ENCODE data around the gene NKAIN1.

Gene NKAIN1

DNA sequence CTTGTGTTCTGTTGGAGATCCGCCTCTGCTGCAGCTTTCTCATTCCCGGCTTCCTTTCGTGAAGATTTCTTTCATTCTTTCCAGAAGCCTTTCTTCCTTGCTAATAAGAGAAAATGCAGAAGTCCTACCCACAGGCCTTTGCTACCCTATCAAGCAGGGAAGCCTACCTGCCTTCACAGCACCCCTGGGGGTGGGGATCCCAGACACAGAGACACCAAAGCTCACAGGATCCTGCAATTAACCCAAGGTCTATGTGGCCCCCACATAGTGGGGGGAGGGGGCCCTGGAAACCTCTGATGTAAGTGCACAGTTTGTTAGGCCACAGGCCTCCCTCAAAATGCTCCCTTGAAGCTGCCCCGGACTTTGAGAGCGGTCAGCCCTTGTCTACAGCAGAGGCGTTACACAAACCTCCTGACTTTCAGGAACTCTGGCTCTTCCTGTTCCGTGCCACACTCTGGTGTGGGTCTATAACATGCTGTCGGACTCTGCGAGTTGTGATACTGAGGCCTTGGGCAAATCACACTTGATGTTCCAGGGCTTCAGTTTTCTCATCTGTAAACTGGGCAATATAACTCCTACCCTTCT is 31.2 kb downstream of the NKAIN1 start:
- Histone ChIP-seq H3K23ac (ENCODE audit: low read length) (no peak overlapping the region), H3K27me3 (ENCODE audit: insufficient read depth, low read length, poor library complexity) (no peaks in the 10 kb centered on the region), H3K4me1 (ENCODE audit: control insufficient read depth, low read depth, low read length) (no peaks in the 10 kb centered on the region), H3K36me3 (ENCODE audit: control insufficient read depth, insufficient read depth, low read length) (no peaks in the 10 kb centered on the region), H2BK15ac (replicated peaks; ENCODE audit: low read depth) (no peak overlapping the region), H4K8ac (ENCODE audit: low read depth, low read length) (no peak overlapping the region), H3K18ac (ENCODE audit: low read length) (no peak overlapping the region), H3K79me1 (ENCODE audit: low read length) (no peaks in the 10 kb centered on the region), H3K9ac (ENCODE audit: low read length) (no peak overlapping the region), H3K79me2 (ENCODE audit: control insufficient read depth, insufficient read depth, low read length) (no peaks in the 10 kb centered on the region), H4K5ac (ENCODE audit: low read length) (no peak overlapping the region), H2BK120ac (ENCODE audit: low read depth, low read length) (no peak overlapping the region), H3K4me2 (ENCODE audit: low read length) (no peak overlapping the region), H3K4me3 (ENCODE audit: low read length) (no peak overlapping the region), H3K56ac (ENCODE audit: low read length) (no peak overlapping the region), H2AK5ac (ENCODE audit: low read length) (no peak overlapping the region), H3K4ac (ENCODE audit: low read depth, low read length) (no peak overlapping the region), H2BK5ac (ENCODE audit: low read length) (no peak overlapping the region), H3K27ac (ENCODE audit: low read depth, low read length) (no peak overlapping the region)
- no CpG with 5 or more reads among the region's 9 CpGs for WGBS (ENCODE audit: extremely low coverage, insufficient coverage, low lambda C conversion rate)
- no peak for DNase-seq

DNA sequence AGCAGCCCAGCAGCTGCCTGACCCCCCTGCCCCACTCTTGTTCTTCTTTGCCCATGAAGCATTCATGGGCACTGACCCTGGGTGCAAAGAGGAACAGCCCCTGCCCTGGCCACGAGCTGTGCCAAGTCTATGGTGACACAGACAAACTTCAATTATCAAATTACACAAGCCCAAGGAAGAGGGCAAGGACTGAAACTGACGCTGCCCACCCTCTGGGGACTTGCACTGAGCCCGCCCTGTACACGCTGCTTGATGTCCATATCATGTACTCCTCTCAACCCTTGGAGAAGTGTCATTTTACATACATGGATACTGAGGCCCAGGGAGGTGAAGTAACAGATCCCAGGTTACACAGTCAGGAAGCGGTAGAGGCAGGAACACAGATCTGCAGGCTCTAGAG is 32.1 kb downstream of the NKAIN1 start:
- no peak overlapping the region for H3K23ac ChIP-seq (ENCODE audit: low read length)
- H3K4me3 ChIP-seq (ENCODE audit: low read length), result no peak overlapping the region
- no peaks in the 10 kb centered on the region for H3K4me1 ChIP-seq (ENCODE audit: control insufficient read depth, low read depth, low read length)
- H3K4ac ChIP-seq (ENCODE audit: low read depth, low read length), result no peak overlapping the region
- H2BK120ac ChIP-seq (ENCODE audit: low read depth, low read length), result no peak overlapping the region
- no peak overlapping the region for H4K8ac ChIP-seq (ENCODE audit: low read depth, low read length)
- H3K79me1 ChIP-seq (ENCODE audit: low read length), result no peaks in the 10 kb centered on the region
- H3K4me2 ChIP-seq (ENCODE audit: low read length), result no peak overlapping the region
- no peak for DNase-seq
- no peak overlapping the region for H2BK5ac ChIP-seq (ENCODE audit: low read length)
- H3K27me3 ChIP-seq (ENCODE audit: insufficient read depth, low read length, poor library complexity), result no peaks in the 10 kb centered on the region
- no peak overlapping the region for H2BK15ac ChIP-seq (replicated peaks; ENCODE audit: low read depth)
- WGBS (ENCODE audit: extremely low coverage, insufficient coverage, low lambda C conversion rate), result no CpG with 5 or more reads among the region's 5 CpGs
- H3K36me3 ChIP-seq (ENCODE audit: control insufficient read depth, insufficient read depth, low read length), result no peaks in the 10 kb centered on the region
- no peak overlapping the region for H3K27ac ChIP-seq (ENCODE audit: low read depth, low read length)
- no peak overlapping the region for H3K18ac ChIP-seq (ENCODE audit: low read length)
- H3K9ac ChIP-seq (ENCODE audit: low read length), result no peak overlapping the region
- no peaks in the 10 kb centered on the region for H3K79me2 ChIP-seq (ENCODE audit: control insufficient read depth, insufficient read depth, low read length)
- no peak overlapping the region for H2AK5ac ChIP-seq (ENCODE audit: low read length)
- H4K5ac ChIP-seq (ENCODE audit: low read length), result no peak overlapping the region
- H3K56ac ChIP-seq (ENCODE audit: low read length), result no peak overlapping the region

DNA sequence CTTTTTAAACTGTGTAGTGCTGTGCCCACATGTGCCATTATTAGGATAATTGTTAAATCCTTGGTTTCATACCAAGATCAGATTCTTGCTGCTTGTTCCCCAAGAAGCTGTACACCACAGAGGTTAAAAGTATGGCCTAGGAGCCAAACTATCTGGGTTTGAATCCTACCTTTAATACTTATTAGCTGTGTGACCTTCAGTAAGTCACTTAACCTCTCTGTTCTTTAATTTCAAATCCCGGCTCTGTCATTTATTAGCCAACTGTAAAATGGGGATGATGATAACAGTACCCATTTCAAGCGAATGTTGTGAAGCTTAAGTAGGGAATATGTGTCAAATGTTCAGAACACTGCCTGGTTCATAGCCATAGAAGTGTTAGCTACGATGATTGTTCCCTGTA is 32.6 kb downstream of the NKAIN1 start:
- Histone ChIP-seq H3K27ac (ENCODE audit: low read depth, low read length) (no peak overlapping the region), H3K27me3 (ENCODE audit: insufficient read depth, low read length, poor library complexity) (no peaks in the 10 kb centered on the region), H2BK5ac (ENCODE audit: low read length) (no peak overlapping the region), H2AK5ac (ENCODE audit: low read length) (no peak overlapping the region), H3K4me1 (ENCODE audit: control insufficient read depth, low read depth, low read length) (no peaks in the 10 kb centered on the region), H3K36me3 (ENCODE audit: control insufficient read depth, insufficient read depth, low read length) (no peaks in the 10 kb centered on the region), H3K4me2 (ENCODE audit: low read length) (no peak overlapping the region), H4K8ac (ENCODE audit: low read depth, low read length) (no peak overlapping the region), H2BK15ac (replicated peaks; ENCODE audit: low read depth) (no peak overlapping the region), H3K56ac (ENCODE audit: low read length) (no peak overlapping the region), H3K4ac (ENCODE audit: low read depth, low read length) (no peak overlapping the region), H3K4me3 (ENCODE audit: low read length) (no peak overlapping the region), H3K23ac (ENCODE audit: low read length) (no peak overlapping the region), H3K18ac (ENCODE audit: low read length) (no peak overlapping the region), H3K9ac (ENCODE audit: low read length) (no peak overlapping the region), H4K5ac (ENCODE audit: low read length) (no peak overlapping the region), H2BK120ac (ENCODE audit: low read depth, low read length) (no peak overlapping the region), H3K79me1 (ENCODE audit: low read length) (no peaks in the 10 kb centered on the region), H3K79me2 (ENCODE audit: control insufficient read depth, insufficient read depth, low read length) (no peaks in the 10 kb centered on the region)
- DNase-seq, result no peak
- WGBS (ENCODE audit: extremely low coverage, insufficient coverage, low lambda C conversion rate), result no CpG with 5 or more reads among the region's 3 CpGs

DNA sequence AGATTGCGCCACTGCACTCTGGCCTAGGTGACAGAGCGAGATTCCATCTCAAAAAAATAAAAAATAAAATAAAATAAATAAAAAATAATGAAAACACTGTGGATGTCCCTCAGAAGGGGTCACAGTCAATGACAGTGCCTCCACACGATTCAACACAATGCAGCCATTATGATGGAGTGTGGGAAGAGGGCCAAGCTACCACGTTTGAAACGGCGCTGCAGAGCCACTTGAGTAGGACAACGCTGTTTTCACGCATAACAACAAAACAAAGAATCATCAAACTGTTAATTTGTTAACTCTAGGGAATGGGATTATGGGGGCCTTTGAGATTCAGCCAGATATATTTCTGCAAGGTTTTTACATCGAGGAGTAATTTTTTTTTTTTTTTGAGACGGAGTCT is 36.5 kb downstream of the NKAIN1 start:
- H3K4me2 ChIP-seq (ENCODE audit: low read length), result no peak overlapping the region
- H2AK5ac ChIP-seq (ENCODE audit: low read length), result no peak overlapping the region
- H2BK15ac ChIP-seq (replicated peaks; ENCODE audit: low read depth), result no peak overlapping the region
- H4K5ac ChIP-seq (ENCODE audit: low read length), result no peak overlapping the region
- no peaks in the 10 kb centered on the region for H3K79me2 ChIP-seq (ENCODE audit: control insufficient read depth, insufficient read depth, low read length)
- H3K23ac ChIP-seq (ENCODE audit: low read length), result no peak overlapping the region
- no peak overlapping the region for H3K18ac ChIP-seq (ENCODE audit: low read length)
- H3K56ac ChIP-seq (ENCODE audit: low read length), result no peak overlapping the region
- H3K4me3 ChIP-seq (ENCODE audit: low read length), result no peak overlapping the region
- H3K27ac ChIP-seq (ENCODE audit: low read depth, low read length), result no peak overlapping the region
- no peak overlapping the region for H3K9ac ChIP-seq (ENCODE audit: low read length)
- H3K36me3 ChIP-seq (ENCODE audit: control insufficient read depth, insufficient read depth, low read length), result no peaks in the 10 kb centered on the region
- no peak overlapping the region for H2BK5ac ChIP-seq (ENCODE audit: low read length)
- no CpG with 5 or more reads among the region's 10 CpGs for WGBS (ENCODE audit: extremely low coverage, insufficient coverage, low lambda C conversion rate)
- H3K4ac ChIP-seq (ENCODE audit: low read depth, low read length), result no peak overlapping the region
- H3K27me3 ChIP-seq (ENCODE audit: insufficient read depth, low read length, poor library complexity), result no peaks in the 10 kb centered on the region
- H2BK120ac ChIP-seq (ENCODE audit: low read depth, low read length), result no peak overlapping the region
- no peak overlapping the region for H4K8ac ChIP-seq (ENCODE audit: low read depth, low read length)
- H3K79me1 ChIP-seq (ENCODE audit: low read length), result no peaks in the 10 kb centered on the region
- no peak for DNase-seq
- H3K4me1 ChIP-seq (ENCODE audit: control insufficient read depth, low read depth, low read length), result peaks cover 3% of the 10 kb centered on the region

DNA sequence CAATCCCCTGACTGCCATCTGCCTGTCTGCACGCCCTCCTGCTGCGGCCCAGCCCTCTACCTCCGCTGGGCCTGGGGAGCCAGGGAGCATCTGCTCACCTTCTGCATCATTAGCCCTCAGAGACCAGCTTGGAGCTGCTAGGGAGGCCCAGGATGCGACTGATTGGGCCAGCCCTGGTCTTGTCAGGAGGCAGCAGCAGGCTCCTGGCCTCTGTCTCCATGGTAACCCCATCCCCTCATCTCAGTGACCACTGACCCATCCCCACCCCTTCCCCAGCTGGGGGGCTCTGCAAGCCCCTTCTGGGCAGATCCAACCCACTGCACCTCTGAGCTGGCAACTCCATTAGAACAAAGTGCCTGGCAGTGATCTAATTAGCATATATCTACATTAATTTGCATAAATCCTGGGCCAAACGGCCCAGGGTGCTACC is 37.7 kb downstream of the NKAIN1 start:
- no peak overlapping the region for H3K4me2 ChIP-seq (ENCODE audit: low read length)
- H3K36me3 ChIP-seq (ENCODE audit: control insufficient read depth, insufficient read depth, low read length), result no peaks in the 10 kb centered on the region
- no peak overlapping the region for H3K18ac ChIP-seq (ENCODE audit: low read length)
- no peak overlapping the region for H3K9ac ChIP-seq (ENCODE audit: low read length)
- no peak overlapping the region for H2BK120ac ChIP-seq (ENCODE audit: low read depth, low read length)
- DNase-seq, result no peak
- no peak overlapping the region for H3K56ac ChIP-seq (ENCODE audit: low read length)
- H3K4ac ChIP-seq (ENCODE audit: low read depth, low read length), result no peak overlapping the region
- no peaks in the 10 kb centered on the region for H3K79me1 ChIP-seq (ENCODE audit: low read length)
- H3K23ac ChIP-seq (ENCODE audit: low read length), result no peak overlapping the region
- no peak overlapping the region for H2AK5ac ChIP-seq (ENCODE audit: low read length)
- H3K27ac ChIP-seq (ENCODE audit: low read depth, low read length), result no peak overlapping the region
- no peak overlapping the region for H2BK5ac ChIP-seq (ENCODE audit: low read length)
- no peaks in the 10 kb centered on the region for H3K27me3 ChIP-seq (ENCODE audit: insufficient read depth, low read length, poor library complexity)
- peaks cover 3% of the 10 kb centered on the region for H3K4me1 ChIP-seq (ENCODE audit: control insufficient read depth, low read depth, low read length)
- H4K8ac ChIP-seq (ENCODE audit: low read depth, low read length), result no peak overlapping the region
- WGBS (ENCODE audit: extremely low coverage, insufficient coverage, low lambda C conversion rate), result no CpG with 5 or more reads among the region's 5 CpGs
- no peak overlapping the region for H2BK15ac ChIP-seq (replicated peaks; ENCODE audit: low read depth)
- H3K79me2 ChIP-seq (ENCODE audit: control insufficient read depth, insufficient read depth, low read length), result no peaks in the 10 kb centered on the region
- no peak overlapping the region for H3K4me3 ChIP-seq (ENCODE audit: low read length)
- no peak overlapping the region for H4K5ac ChIP-seq (ENCODE audit: low read length)

DNA sequence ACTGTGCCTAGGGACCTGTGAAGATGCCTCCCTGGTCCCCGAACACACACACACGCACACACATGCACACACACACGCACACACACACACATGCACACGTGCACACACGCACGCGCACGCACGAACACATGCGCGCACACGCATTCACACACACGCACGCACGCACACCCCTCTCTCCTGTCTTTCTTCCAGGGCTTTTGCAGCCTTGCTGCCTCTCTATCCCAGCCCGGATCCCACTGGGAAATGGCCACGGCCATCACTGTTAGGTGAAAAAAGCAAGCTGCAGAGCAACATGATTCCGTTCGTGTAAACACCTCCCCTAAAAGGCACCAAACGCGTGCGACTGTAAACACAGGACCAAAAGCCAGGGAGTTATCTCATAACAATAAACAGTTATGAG is 39.7 kb downstream of the NKAIN1 start:
- H3K27ac ChIP-seq (ENCODE audit: low read depth, low read length), result no peak overlapping the region
- H3K4me3 ChIP-seq (ENCODE audit: low read length), result no peak overlapping the region
- H3K79me2 ChIP-seq (ENCODE audit: control insufficient read depth, insufficient read depth, low read length), result no peaks in the 10 kb centered on the region

More for the DNA sequence above, 39.7 kb downstream of the NKAIN1 start:
- Histone ChIP-seq H3K18ac (ENCODE audit: low read length) (no peak overlapping the region), H3K4me2 (ENCODE audit: low read length) (no peak overlapping the region), H3K79me1 (ENCODE audit: low read length) (no peaks in the 10 kb centered on the region), H2BK15ac (replicated peaks; ENCODE audit: low read depth) (no peak overlapping the region), H3K36me3 (ENCODE audit: control insufficient read depth, insufficient read depth, low read length) (no peaks in the 10 kb centered on the region), H3K56ac (ENCODE audit: low read length) (no peak overlapping the region), H2BK5ac (ENCODE audit: low read length) (no peak overlapping the region), H3K4me1 (ENCODE audit: control insufficient read depth, low read depth, low read length) (peaks cover 3% of the 10 kb centered on the region), H3K4ac (ENCODE audit: low read depth, low read length) (no peak overlapping the region), H3K23ac (ENCODE audit: low read length) (no peak overlapping the region), H4K8ac (ENCODE audit: low read depth, low read length) (no peak overlapping the region), H4K5ac (ENCODE audit: low read length) (no peak overlapping the region), H2BK120ac (ENCODE audit: low read depth, low read length) (no peak overlapping the region), H3K9ac (ENCODE audit: low read length) (no peak overlapping the region), H3K27me3 (ENCODE audit: insufficient read depth, low read length, poor library complexity) (no peaks in the 10 kb centered on the region), H2AK5ac (ENCODE audit: low read length) (no peak overlapping the region)
- no CpG with 5 or more reads among the region's 22 CpGs for WGBS (ENCODE audit: extremely low coverage, insufficient coverage, low lambda C conversion rate)
- no peak for DNase-seq
